ENCODE data around the gene CLEC4F.

GRCh38 chr2:70808983-70809958 is 11.1 kb downstream of the CLEC4F start:
- TF ChIP-seq CTCF (IDR thresholded peaks at IDR 0.05), result no peak
- no peak for TF ChIP-seq FOXJ3 (CRISPR knock-in tag; IDR thresholded peaks at IDR 0.05)
- TF ChIP-seq FOSL2 (IDR thresholded peaks at IDR 0.05; ENCODE audit: borderline replicate concordance, low read depth), result no peak
- TF ChIP-seq GATA2 (CRISPR knock-in tag; IDR thresholded peaks at IDR 0.05), result no peak
- no peak for TF ChIP-seq MEF2A (IDR thresholded peaks at IDR 0.05; ENCODE audit: borderline replicate concordance, low read depth)
- TF ChIP-seq TAF1 (IDR thresholded peaks at IDR 0.05; ENCODE audit: borderline replicate concordance, low read depth, low read length), result no peak
- no peak for TF ChIP-seq SMC3 (IDR thresholded peaks at IDR 0.05; ENCODE audit: low read depth, low read length)
- TF ChIP-seq POLR2AphosphoS5 (IDR thresholded peaks at IDR 0.05; ENCODE audit: low read depth, low read length), result no peak
- no peak for TF ChIP-seq TEAD4 (IDR thresholded peaks at IDR 0.05; ENCODE audit: borderline replicate concordance, insufficient read depth)
- no peak for TF ChIP-seq EP300 (IDR thresholded peaks at IDR 0.05; ENCODE audit: borderline replicate concordance in 1 of 2, low read depth in 1 of 2, low read length in 1 of 2)
- TF ChIP-seq REST (IDR thresholded peaks at IDR 0.05; ENCODE audit: low read depth, low read length), result no peak
- no peak for TF ChIP-seq GABPA (IDR thresholded peaks at IDR 0.05; ENCODE audit: low read depth)
- TF ChIP-seq ZBTB33 (IDR thresholded peaks at IDR 0.05; ENCODE audit: borderline replicate concordance, low read depth), result no peak
